A549 (cell line): Measurements from ENCODE around the gene TNFRSF19. TPM values are rescaled to one million over a fixed set of nuclear protein-coding genes. Genes with fewer than 3 reads are reported as not detected.

Experiments
- ATAC-seq, 2 experiments: fragments of 200-7000 bp in 1 of 2; fragments of >200 bp in 1 of 2; cut with Nextera tagmentation in 1 of 2; cut with Tn5 transposase in 1 of 2; 3 replicates each; pipeline versions ENCODE4 v1.8.0 to v1.9.1; 2018 to 2020; ENCODE audit warnings: mild to moderate bottlenecking in 1 of 2, moderate library complexity in 1 of 2
- CTCF ChIA-PET: fragments of 300-600 bp; sonication (Branson Sonifier 250); formaldehyde crosslinking; extraction: SDS; loops from one replicate; lab custom pipeline; 2021; ENCODE audit warnings: antibody characterized with exemption, inconsistent platforms; lab: Yijun Ruan, JAX
- POLR2A ChIA-PET: fragments of 350-600 bp; formaldehyde crosslinking; extraction: SDS; loops from one replicate; lab custom pipeline; 2021; ENCODE audit warnings: antibody characterized with exemption, inconsistent platforms; lab: Yijun Ruan, JAX
- DNase-seq, 2 experiments: peaks; one replicate each; pipeline versions ENCODE4 v3.0.0 to v3.0.0-alpha.2; 2011 to 2016; ENCODE audit warnings: low read depth in 1 of 2, low spot score in 1 of 2
- FAIRE-seq: peaks from 2 replicates; lab custom pipeline; 2011; peaks lifted over from hg19 to GRCh38; lab: Jason Lieb, UNC
- H3K27ac ChIP-seq, 2 experiments: fragments of >200 bp; sonication (Bioruptor Twin); formaldehyde crosslinking; 3 replicates each; pipeline ENCODE4 v1.5.1; 2016 to 2017
- H3K4me1 ChIP-seq: fragments of >200 bp; sonication (Bioruptor Twin); formaldehyde crosslinking; 3 replicates; pipeline ENCODE4 v1.6.1; 2016
- H3K4me2 ChIP-seq: fragments of >200 bp; sonication (Bioruptor Twin); formaldehyde crosslinking; 3 replicates; pipeline ENCODE4 v1.6.1; 2016
- H3K4me3 ChIP-seq: fragments of >200 bp; sonication (Bioruptor Twin); formaldehyde crosslinking; 3 replicates; pipeline ENCODE4 v1.5.1; 2016
- H3K9me3 ChIP-seq: fragments of >200 bp; sonication (Bioruptor Twin); formaldehyde crosslinking; 3 replicates; pipeline ENCODE4 v1.6.1; 2016
- CHD2 ChIP-seq: fragments of 150-350 bp; IDR thresholded peaks from 2 replicates; pipeline ENCODE4 v1.6.1; 2014; ENCODE audit warnings: low read length; ENCODE audit not compliant: partially characterized antibody
- EHF ChIP-seq: fragments of 250-450 bp; sonication (Bioruptor Pico); IDR thresholded peaks from 2 replicates; pipeline ENCODE4 v1.5.0; 2020; ENCODE audit warnings: mild to moderate bottlenecking
- EP300 ChIP-seq, 2 experiments: fragments of >200 bp; sonication (Bioruptor Twin); formaldehyde crosslinking; IDR thresholded peaks; 2 replicates in 1 of 2; 3 replicates in 1 of 2; pipeline ENCODE4 v1.6.1; 2016 to 2017
- FOSL2 ChIP-seq, 2 experiments: fragments of 450-650 bp in 1 of 2; fragments of >200 bp in 1 of 2; sonication (Bioruptor Twin) in 1 of 2; formaldehyde crosslinking; IDR thresholded peaks; 2 replicates each; pipeline versions ENCODE4 v1.5.0 to v1.6.1; 2016 to 2020; ENCODE audit warnings: mild to moderate bottlenecking in 1 of 2, moderate library complexity in 1 of 2
- FOXS1 ChIP-seq: fragments of 250-450 bp; sonication (Bioruptor Pico); IDR thresholded peaks from 2 replicates; pipeline ENCODE4 v1.5.0; 2020; ENCODE audit warnings: mild to moderate bottlenecking, moderate library complexity
- HOXB5 ChIP-seq: fragments of 250-450 bp; sonication (Bioruptor Pico); IDR thresholded peaks from 2 replicates; pipeline ENCODE4 v1.5.0; 2020; ENCODE audit warnings: mild to moderate bottlenecking, moderate library complexity
- JUNB ChIP-seq: fragments of >200 bp; sonication (Bioruptor Twin); formaldehyde crosslinking; IDR thresholded peaks from 2 replicates; pipeline ENCODE4 v1.6.1; 2016
- MYC ChIP-seq: IDR thresholded peaks from 2 replicates; pipeline ENCODE4 v1.6.1; 2012; ENCODE audit warnings: mild to moderate bottlenecking, inconsistent platforms, low read length, improper control_type of control experiment, borderline replicate concordance
- POLR2AphosphoS2 ChIP-seq: conservative IDR thresholded peaks from 2 replicates; pipeline ENCODE4 v1.6.1; 2012; ENCODE audit warnings: low read length, improper control_type of control experiment, inconsistent platforms
- RCOR1 ChIP-seq: fragments of 150-350 bp; IDR thresholded peaks from 2 replicates; pipeline ENCODE4 v1.6.1; 2014; ENCODE audit warnings: antibody characterized with exemption, low read length, low read depth
- RNF2 ChIP-seq: fragments of 200-600 bp; sonication (generic); IDR thresholded peaks from 2 replicates; pipeline ENCODE4 v1.6.1; 2016; ENCODE audit warnings: low read depth, mild to moderate bottlenecking, antibody characterized with exemption, moderate library complexity, borderline replicate concordance
- ZC3H11A ChIP-seq: fragments of 450-650 bp; IDR thresholded peaks from 2 replicates; pipeline ENCODE4 v1.6.1; 2014; ENCODE audit warnings: antibody characterized with exemption, mild to moderate bottlenecking
- WGBS: methylation state at CpG from one replicate; pipeline ENCODE4 v1.1.6; 2017; ENCODE audit errors: missing lambda C conversion rate; 5-methylcytosine and 5-hydroxymethylcytosine counted together
- polyA plus RNA-seq, 4 experiments: library from polyadenylated mRNA; depleted of rRNA in 3 of 4; stranded (reverse); fragments of >200 nt; fragmentation: RNase III in 1 of 4; extraction: RNeasy Plus Mini Kit Qiagen cat#74134 plus additional on column Dnase treatment in 1 of 4; gene quantifications; 2 replicates in 3 of 4; 3 replicates in 1 of 4; pipeline ENCODE4 v1.2.3, GENCODE V29; 2011 to 2017
- TF ChIP-seq, protein P1 (sequence below): IDR thresholded peaks from 2 replicates; pipeline ENCODE4 v1.6.1; 2012
- TF ChIP-seq, protein P2 (sequence below): IDR thresholded peaks from 2 replicates; pipeline ENCODE4 v1.6.1; 2012
- TF ChIP-seq, protein P3 (sequence below): fragments of 200-600 bp; sonication (generic); IDR thresholded peaks from 2 replicates; pipeline ENCODE4 v1.6.1; 2016; ENCODE audit warnings: antibody characterized with exemption, mild to moderate bottlenecking, moderate library complexity
- TF ChIP-seq, protein P4 (sequence below): fragments of >200 bp; sonication (Bioruptor Twin); formaldehyde crosslinking; IDR thresholded peaks from 3 replicates; pipeline ENCODE4 v1.6.1; 2016
- TF ChIP-seq, protein P5 (sequence below): fragments of 150-350 bp; IDR thresholded peaks from 2 replicates; pipeline ENCODE4 v1.6.1; 2014; ENCODE audit warnings: low read depth, mild to moderate bottlenecking, low read length

Gene TNFRSF19
- polyA plus RNA-seq, 2 of the 4 experiments (the other 2 are of a cell fraction): 1.2 to 1.9 TPM

DNA sequence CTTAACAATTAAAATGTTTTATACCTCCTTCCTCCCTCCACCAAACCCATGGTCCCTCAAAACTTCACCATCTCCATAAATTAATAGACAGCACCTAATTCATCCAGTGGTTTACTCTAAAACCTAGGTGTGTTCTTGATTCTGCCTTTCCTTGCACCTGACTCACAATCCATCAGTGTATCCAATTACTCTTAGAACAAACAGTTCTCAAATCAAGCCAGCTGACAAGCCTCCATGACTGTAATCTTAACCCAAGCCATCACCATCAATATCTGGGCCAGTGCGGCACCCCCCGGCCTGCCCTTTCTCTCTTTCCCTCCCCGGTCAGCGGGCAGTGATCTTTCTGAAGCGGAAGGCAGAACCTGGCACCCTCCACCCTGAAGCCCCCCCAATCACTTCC, 75.6 kb downstream of the TNFRSF19 start:
- no peak for DNase-seq
- no peak for FAIRE-seq
- Histone ChIP-seq H3K4me3 (no peak overlapping the region), H3K4me2 (no peak overlapping the region), H3K9me3 (no peaks in the 10 kb centered on the region), H3K4me1 (no peaks in the 10 kb centered on the region), H3K27ac (no peak overlapping the region)
- ATAC-seq: no peak
- TF ChIP-seq POLR2AphosphoS2: no peak
- TF ChIP-seq JUNB: no peak
- no peak for TF ChIP-seq MYC
- TF ChIP-seq, protein P1, sequence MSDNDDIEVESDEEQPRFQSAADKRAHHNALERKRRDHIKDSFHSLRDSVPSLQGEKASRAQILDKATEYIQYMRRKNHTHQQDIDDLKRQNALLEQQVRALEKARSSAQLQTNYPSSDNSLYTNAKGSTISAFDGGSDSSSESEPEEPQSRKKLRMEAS: no peak
- no peak for TF ChIP-seq RCOR1
- TF ChIP-seq ZC3H11A: no peak
- no peak for TF ChIP-seq FOSL2 (IDR thresholded peaks at IDR 0.05)
- TF ChIP-seq FOSL2 (CRISPR knock-in tag; IDR thresholded peaks at IDR 0.05): no peak
- TF ChIP-seq EP300 (IDR thresholded peaks at IDR 0.05): no peak
- TF ChIP-seq, protein P2, sequence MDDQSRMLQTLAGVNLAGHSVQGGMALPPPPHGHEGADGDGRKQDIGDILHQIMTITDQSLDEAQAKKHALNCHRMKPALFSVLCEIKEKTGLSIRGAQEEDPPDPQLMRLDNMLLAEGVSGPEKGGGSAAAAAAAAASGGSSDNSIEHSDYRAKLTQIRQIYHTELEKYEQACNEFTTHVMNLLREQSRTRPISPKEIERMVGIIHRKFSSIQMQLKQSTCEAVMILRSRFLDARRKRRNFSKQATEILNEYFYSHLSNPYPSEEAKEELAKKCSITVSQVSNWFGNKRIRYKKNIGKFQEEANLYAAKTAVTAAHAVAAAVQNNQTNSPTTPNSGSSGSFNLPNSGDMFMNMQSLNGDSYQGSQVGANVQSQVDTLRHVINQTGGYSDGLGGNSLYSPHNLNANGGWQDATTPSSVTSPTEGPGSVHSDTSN: no peak
- TF ChIP-seq, protein P3, sequence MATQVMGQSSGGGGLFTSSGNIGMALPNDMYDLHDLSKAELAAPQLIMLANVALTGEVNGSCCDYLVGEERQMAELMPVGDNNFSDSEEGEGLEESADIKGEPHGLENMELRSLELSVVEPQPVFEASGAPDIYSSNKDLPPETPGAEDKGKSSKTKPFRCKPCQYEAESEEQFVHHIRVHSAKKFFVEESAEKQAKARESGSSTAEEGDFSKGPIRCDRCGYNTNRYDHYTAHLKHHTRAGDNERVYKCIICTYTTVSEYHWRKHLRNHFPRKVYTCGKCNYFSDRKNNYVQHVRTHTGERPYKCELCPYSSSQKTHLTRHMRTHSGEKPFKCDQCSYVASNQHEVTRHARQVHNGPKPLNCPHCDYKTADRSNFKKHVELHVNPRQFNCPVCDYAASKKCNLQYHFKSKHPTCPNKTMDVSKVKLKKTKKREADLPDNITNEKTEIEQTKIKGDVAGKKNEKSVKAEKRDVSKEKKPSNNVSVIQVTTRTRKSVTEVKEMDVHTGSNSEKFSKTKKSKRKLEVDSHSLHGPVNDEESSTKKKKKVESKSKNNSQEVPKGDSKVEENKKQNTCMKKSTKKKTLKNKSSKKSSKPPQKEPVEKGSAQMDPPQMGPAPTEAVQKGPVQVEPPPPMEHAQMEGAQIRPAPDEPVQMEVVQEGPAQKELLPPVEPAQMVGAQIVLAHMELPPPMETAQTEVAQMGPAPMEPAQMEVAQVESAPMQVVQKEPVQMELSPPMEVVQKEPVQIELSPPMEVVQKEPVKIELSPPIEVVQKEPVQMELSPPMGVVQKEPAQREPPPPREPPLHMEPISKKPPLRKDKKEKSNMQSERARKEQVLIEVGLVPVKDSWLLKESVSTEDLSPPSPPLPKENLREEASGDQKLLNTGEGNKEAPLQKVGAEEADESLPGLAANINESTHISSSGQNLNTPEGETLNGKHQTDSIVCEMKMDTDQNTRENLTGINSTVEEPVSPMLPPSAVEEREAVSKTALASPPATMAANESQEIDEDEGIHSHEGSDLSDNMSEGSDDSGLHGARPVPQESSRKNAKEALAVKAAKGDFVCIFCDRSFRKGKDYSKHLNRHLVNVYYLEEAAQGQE: no peak
- TF ChIP-seq, protein P4, sequence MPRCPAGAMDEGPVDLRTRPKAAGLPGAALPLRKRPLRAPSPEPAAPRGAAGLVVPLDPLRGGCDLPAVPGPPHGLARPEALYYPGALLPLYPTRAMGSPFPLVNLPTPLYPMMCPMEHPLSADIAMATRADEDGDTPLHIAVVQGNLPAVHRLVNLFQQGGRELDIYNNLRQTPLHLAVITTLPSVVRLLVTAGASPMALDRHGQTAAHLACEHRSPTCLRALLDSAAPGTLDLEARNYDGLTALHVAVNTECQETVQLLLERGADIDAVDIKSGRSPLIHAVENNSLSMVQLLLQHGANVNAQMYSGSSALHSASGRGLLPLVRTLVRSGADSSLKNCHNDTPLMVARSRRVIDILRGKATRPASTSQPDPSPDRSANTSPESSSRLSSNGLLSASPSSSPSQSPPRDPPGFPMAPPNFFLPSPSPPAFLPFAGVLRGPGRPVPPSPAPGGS: no peak
- no peak for TF ChIP-seq EHF (CRISPR knock-in tag)
- TF ChIP-seq HOXB5 (CRISPR knock-in tag): no peak
- no peak for TF ChIP-seq RNF2
- no peak for TF ChIP-seq CHD2
- WGBS: 87% methylated on average over 5 of the region's 5 CpGs
- POLR2A ChIA-PET: no interaction called here
- CTCF ChIA-PET: no interaction called here

DNA sequence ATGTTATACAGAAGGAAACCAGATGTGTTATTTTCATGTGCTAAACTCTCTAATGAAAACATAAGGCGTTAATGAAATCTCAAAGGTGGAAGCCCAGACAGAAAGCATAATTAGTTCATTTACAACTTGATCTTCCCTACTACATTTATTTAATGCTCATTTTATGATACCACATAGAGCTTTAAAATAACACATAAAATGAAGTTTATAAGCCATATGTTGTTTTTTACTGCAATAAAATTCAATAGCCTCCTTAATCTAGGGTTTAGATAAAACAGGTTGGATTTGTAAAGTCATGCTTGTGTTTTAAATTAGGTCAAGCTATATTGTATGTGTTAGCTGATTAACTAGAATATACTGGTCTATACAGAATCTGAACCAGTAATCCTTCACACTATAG, 81.2 kb downstream of the TNFRSF19 start:
- FAIRE-seq: no peak
- POLR2A ChIA-PET: no interaction called here

More for the DNA sequence above, 81.2 kb downstream of the TNFRSF19 start:
- DNase-seq (no peak), ATAC-seq (no peak)
- H3K4me2 ChIP-seq: no peak overlapping the region
- H3K4me1 ChIP-seq: no peaks in the 10 kb centered on the region
- CTCF ChIA-PET: interaction anchor here (2.0 kb wide), 1 partner anchor 12 kb away, joined by 5 read pairs; no protein-coding TSS in a partner anchor
- H3K4me3 ChIP-seq: no peak overlapping the region
- WGBS: 39% methylated on average over 1 of the region's 1 CpG
- H3K9me3 ChIP-seq: no peaks in the 10 kb centered on the region
- TF ChIP-seq EP300 (IDR thresholded peaks at IDR 0.05): no peak
- no peak for TF ChIP-seq EHF (CRISPR knock-in tag)
- TF ChIP-seq FOXS1 (CRISPR knock-in tag): no peak
- TF ChIP-seq RNF2: no peak
- TF ChIP-seq, protein P5, sequence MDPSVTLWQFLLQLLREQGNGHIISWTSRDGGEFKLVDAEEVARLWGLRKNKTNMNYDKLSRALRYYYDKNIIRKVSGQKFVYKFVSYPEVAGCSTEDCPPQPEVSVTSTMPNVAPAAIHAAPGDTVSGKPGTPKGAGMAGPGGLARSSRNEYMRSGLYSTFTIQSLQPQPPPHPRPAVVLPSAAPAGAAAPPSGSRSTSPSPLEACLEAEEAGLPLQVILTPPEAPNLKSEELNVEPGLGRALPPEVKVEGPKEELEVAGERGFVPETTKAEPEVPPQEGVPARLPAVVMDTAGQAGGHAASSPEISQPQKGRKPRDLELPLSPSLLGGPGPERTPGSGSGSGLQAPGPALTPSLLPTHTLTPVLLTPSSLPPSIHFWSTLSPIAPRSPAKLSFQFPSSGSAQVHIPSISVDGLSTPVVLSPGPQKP: no peak
- H3K27ac ChIP-seq: no peak overlapping the region
